ENCODE results near the gene TRIM66. TPM values are rescaled to one million over a fixed set of nuclear protein-coding genes. Genes with fewer than 3 reads are reported as not detected.

Gene TRIM66
- total and polyA plus RNA-seq, 4 donors: 3.4 to 18.7 (median 8.9) TPM

- H3K27ac ChIP-seq (ENCODE audit: low read depth in 1 of 2, low read length in 2 of 2): peak overlapping the region in 1 of 2 donors; percentile 34
- no peaks in the 10 kb centered on the region for H3K4me1 ChIP-seq (ENCODE audit: control insufficient read depth in 1 of 2, insufficient read depth in 2 of 2, low read length in 2 of 2)
- intact Hi-C loops (cut with DNase I): no loop called here
- ATAC-seq (ENCODE audit: low FRiP score) (no peak), DNase-seq (peak; percentile 71 to 78)
- H3K27me3 ChIP-seq (ENCODE audit: control insufficient read depth in 1 of 2, insufficient read depth in 2 of 2, low read length in 1 of 2): no peaks in the 10 kb centered on the region
- 20 to 24% methylated on average over 3 of the region's 3 CpGs for WGBS, 2 donors
- H3K4me3 ChIP-seq (ENCODE audit: low read length in 2 of 2): no peak overlapping the region
- H3K36me3 ChIP-seq (ENCODE audit: control insufficient read depth in 1 of 2, insufficient read depth in 2 of 2, low read length in 1 of 2): peaks cover 3 to 7% of the 10 kb centered on the region in 2 donors
- no peaks in the 10 kb centered on the region for H3K9me3 ChIP-seq (ENCODE audit: control insufficient read depth, low read length)
Measured at GRCh38 chr11:8699903-8700302, 17.4 kb upstream of the TRIM66 start.

GRCh38 chr11:8698917-8699441 is 16.5 kb upstream of the TRIM66 start:
- DNase-seq: peak in 1 of 2 donors; percentile 69
- intact Hi-C loops (cut with DNase I): no loop called here

GRCh38 chr11:8698379-8698851 is 15.9 kb upstream of the TRIM66 start:
- H3K9me3 ChIP-seq (ENCODE audit: control insufficient read depth, low read length): no peaks in the 10 kb centered on the region
- H3K27ac ChIP-seq (ENCODE audit: low read depth in 1 of 2, low read length in 2 of 2): no peak overlapping the region
- DNase-seq (no peak), ATAC-seq (ENCODE audit: low FRiP score) (no peak)
- 71 to 81% methylated on average over 5 of the region's 5 CpGs for WGBS, 2 donors
- no peaks in the 10 kb centered on the region for H3K27me3 ChIP-seq (ENCODE audit: control insufficient read depth in 1 of 2, insufficient read depth in 2 of 2, low read length in 1 of 2)
- no peak overlapping the region for H3K4me3 ChIP-seq (ENCODE audit: low read length in 2 of 2)
- peaks cover 3 to 11% of the 10 kb centered on the region in 2 donors for H3K36me3 ChIP-seq (ENCODE audit: control insufficient read depth in 1 of 2, insufficient read depth in 2 of 2, low read length in 1 of 2)
- no peaks in the 10 kb centered on the region for H3K4me1 ChIP-seq (ENCODE audit: control insufficient read depth in 1 of 2, insufficient read depth in 2 of 2, low read length in 2 of 2)
- intact Hi-C loops (cut with DNase I): no loop called here

More at GRCh38 chr11:8698917-8699441, 16.5 kb upstream of the TRIM66 start:
- ATAC-seq (ENCODE audit: low FRiP score): no peak
- Histone ChIP-seq H3K36me3 (ENCODE audit: control insufficient read depth in 1 of 2, insufficient read depth in 2 of 2, low read length in 1 of 2) (peaks cover 3 to 9% of the 10 kb centered on the region in 2 donors), H3K9me3 (ENCODE audit: control insufficient read depth, low read length) (no peaks in the 10 kb centered on the region), H3K4me1 (ENCODE audit: control insufficient read depth in 1 of 2, insufficient read depth in 2 of 2, low read length in 2 of 2) (no peaks in the 10 kb centered on the region), H3K27ac (ENCODE audit: low read depth in 1 of 2, low read length in 2 of 2) (no peak overlapping the region), H3K4me3 (ENCODE audit: low read length in 2 of 2) (no peak overlapping the region), H3K27me3 (ENCODE audit: control insufficient read depth in 1 of 2, insufficient read depth in 2 of 2, low read length in 1 of 2) (no peaks in the 10 kb centered on the region)
- WGBS, 2 donors: 56 to 64% methylated on average over 11 of the region's 11 CpGs

- Histone ChIP-seq H3K36me3 (ENCODE audit: control insufficient read depth in 1 of 2, insufficient read depth in 2 of 2, low read length in 1 of 2) (peaks cover 3 to 11% of the 10 kb centered on the region in 2 donors), H3K4me3 (ENCODE audit: low read length in 2 of 2) (no peak overlapping the region), H3K27me3 (ENCODE audit: control insufficient read depth in 1 of 2, insufficient read depth in 2 of 2, low read length in 1 of 2) (no peaks in the 10 kb centered on the region), H3K9me3 (ENCODE audit: control insufficient read depth, low read length) (no peaks in the 10 kb centered on the region), H3K4me1 (ENCODE audit: control insufficient read depth in 1 of 2, insufficient read depth in 2 of 2, low read length in 2 of 2) (no peaks in the 10 kb centered on the region), H3K27ac (ENCODE audit: low read depth in 1 of 2, low read length in 2 of 2) (no peak overlapping the region)
- no peak for ATAC-seq (ENCODE audit: low FRiP score)
- DNase-seq: no peak
- intact Hi-C loops (cut with DNase I): no loop called here
- 89 to 96% methylated on average over 3 of the region's 3 CpGs for WGBS, 2 donors
Measured at GRCh38 chr11:8697054-8697453, 14.6 kb upstream of the TRIM66 start.

- intact Hi-C loops (cut with DNase I): no loop called here
- ATAC-seq (ENCODE audit: low FRiP score): no peak
- H3K27ac ChIP-seq (ENCODE audit: low read depth in 1 of 2, low read length in 2 of 2): no peak overlapping the region
- no peaks in the 10 kb centered on the region for H3K27me3 ChIP-seq (ENCODE audit: control insufficient read depth in 1 of 2, insufficient read depth in 2 of 2, low read length in 1 of 2)
- H3K4me1 ChIP-seq (ENCODE audit: control insufficient read depth in 1 of 2, insufficient read depth in 2 of 2, low read length in 2 of 2): no peaks in the 10 kb centered on the region
- H3K36me3 ChIP-seq (ENCODE audit: control insufficient read depth in 1 of 2, insufficient read depth in 2 of 2, low read length in 1 of 2): peaks cover 3 to 8% of the 10 kb centered on the region in 2 donors
- DNase-seq: no peak
- no peak overlapping the region for H3K4me3 ChIP-seq (ENCODE audit: low read length in 2 of 2)
- no peaks in the 10 kb centered on the region for H3K9me3 ChIP-seq (ENCODE audit: control insufficient read depth, low read length)
- WGBS, 2 donors: 79 to 86% methylated on average over 5 of the region's 5 CpGs
Measured at GRCh38 chr11:8694137-8694536, 11.7 kb upstream of the TRIM66 start.

GRCh38 chr11:8693555-8693954 is 11.1 kb upstream of the TRIM66 start:
- H3K9me3 ChIP-seq (ENCODE audit: control insufficient read depth, low read length): no peaks in the 10 kb centered on the region
- intact Hi-C loops (cut with DNase I): no loop called here
- peaks cover 3 to 7% of the 10 kb centered on the region in 2 donors for H3K36me3 ChIP-seq (ENCODE audit: control insufficient read depth in 1 of 2, insufficient read depth in 2 of 2, low read length in 1 of 2)
- no peak for DNase-seq
- 84 to 86% methylated on average over 7 of the region's 7 CpGs for WGBS, 2 donors
- H3K4me3 ChIP-seq (ENCODE audit: low read length in 2 of 2): no peak overlapping the region
- no peak overlapping the region for H3K27ac ChIP-seq (ENCODE audit: low read depth in 1 of 2, low read length in 2 of 2)
- no peak for ATAC-seq (ENCODE audit: low FRiP score)
- H3K27me3 ChIP-seq (ENCODE audit: control insufficient read depth in 1 of 2, insufficient read depth in 2 of 2, low read length in 1 of 2): no peaks in the 10 kb centered on the region
- H3K4me1 ChIP-seq (ENCODE audit: control insufficient read depth in 1 of 2, insufficient read depth in 2 of 2, low read length in 2 of 2): no peaks in the 10 kb centered on the region

GRCh38 chr11:8693010-8693551 is 10.6 kb upstream of the TRIM66 start:
- peaks cover 3 to 7% of the 10 kb centered on the region in 2 donors for H3K36me3 ChIP-seq (ENCODE audit: control insufficient read depth in 1 of 2, insufficient read depth in 2 of 2, low read length in 1 of 2)
- DNase-seq: no peak
- 74 to 75% methylated on average over 6 of the region's 6 CpGs for WGBS, 2 donors
- no peaks in the 10 kb centered on the region for H3K9me3 ChIP-seq (ENCODE audit: control insufficient read depth, low read length)
- H3K27ac ChIP-seq (ENCODE audit: low read depth in 1 of 2, low read length in 2 of 2): no peak overlapping the region
- H3K4me1 ChIP-seq (ENCODE audit: control insufficient read depth in 1 of 2, insufficient read depth in 2 of 2, low read length in 2 of 2): no peaks in the 10 kb centered on the region
- no peak overlapping the region for H3K4me3 ChIP-seq (ENCODE audit: low read length in 2 of 2)
- no peaks in the 10 kb centered on the region for H3K27me3 ChIP-seq (ENCODE audit: control insufficient read depth in 1 of 2, insufficient read depth in 2 of 2, low read length in 1 of 2)
- no peak for ATAC-seq (ENCODE audit: low FRiP score)
- intact Hi-C loops (cut with DNase I): no loop called here

- Histone ChIP-seq H3K4me3 (ENCODE audit: low read length in 2 of 2) (no peak overlapping the region), H3K4me1 (ENCODE audit: control insufficient read depth in 1 of 2, insufficient read depth in 2 of 2, low read length in 2 of 2) (no peaks in the 10 kb centered on the region), H3K36me3 (ENCODE audit: control insufficient read depth in 1 of 2, insufficient read depth in 2 of 2, low read length in 1 of 2) (peaks cover 3 to 7% of the 10 kb centered on the region in 2 donors), H3K9me3 (ENCODE audit: control insufficient read depth, low read length) (no peaks in the 10 kb centered on the region), H3K27me3 (ENCODE audit: control insufficient read depth in 1 of 2, insufficient read depth in 2 of 2, low read length in 1 of 2) (no peaks in the 10 kb centered on the region), H3K27ac (ENCODE audit: low read depth in 1 of 2, low read length in 2 of 2) (no peak overlapping the region)
- no peak for DNase-seq
- 58 to 71% methylated on average over 3 of the region's 3 CpGs for WGBS, 2 donors
- intact Hi-C loops (cut with DNase I): no loop called here
- ATAC-seq (ENCODE audit: low FRiP score): no peak
Measured at GRCh38 chr11:8692417-8692816, 10.0 kb upstream of the TRIM66 start.

GRCh38 chr11:8691601-8692000 is 9.1 kb upstream of the TRIM66 start:
- Histone ChIP-seq H3K4me1 (ENCODE audit: control insufficient read depth in 1 of 2, insufficient read depth in 2 of 2, low read length in 2 of 2) (no peaks in the 10 kb centered on the region), H3K27ac (ENCODE audit: low read depth in 1 of 2, low read length in 2 of 2) (peak overlapping the region in 1 of 2 donors; percentile 2), H3K27me3 (ENCODE audit: control insufficient read depth in 1 of 2, insufficient read depth in 2 of 2, low read length in 1 of 2) (no peaks in the 10 kb centered on the region), H3K9me3 (ENCODE audit: control insufficient read depth, low read length) (no peaks in the 10 kb centered on the region), H3K36me3 (ENCODE audit: control insufficient read depth in 1 of 2, insufficient read depth in 2 of 2, low read length in 1 of 2) (peaks cover 3 to 7% of the 10 kb centered on the region in 2 donors), H3K4me3 (ENCODE audit: low read length in 2 of 2) (no peak overlapping the region)
- ATAC-seq (ENCODE audit: low FRiP score): no peak
- intact Hi-C loops (cut with DNase I): no loop called here
- WGBS, 2 donors: 84 to 86% methylated on average over 6 of the region's 6 CpGs
- no peak for DNase-seq
